HAP-1 (cell line): ENCODE measurements around the gene SLC22A12.

Experiments
- DNase-seq, 2 experiments: peaks; one replicate each; pipeline ENCODE4 v3.0.0-alpha.2; 2016 to 2020; ENCODE audit warnings: low spot score in 2 of 2
- H3K27me3 ChIP-seq: fragments of 250-450 bp; sonication (Bioruptor Pico); 2 replicates; pipeline ENCODE4 v1.5.1; 2020; ENCODE audit warnings: low read depth, mild to moderate bottlenecking, moderate library complexity
- H3K36me3 ChIP-seq: fragments of 250-450 bp; sonication (Bioruptor Pico); replicated peaks from 2 replicates; pipeline ENCODE4 v1.5.1; 2020; ENCODE audit warnings: mild to moderate bottlenecking
- H3K4me1 ChIP-seq: fragments of 250-450 bp; sonication (Bioruptor Pico); 2 replicates; pipeline ENCODE4 v1.5.1; 2020; ENCODE audit warnings: mild to moderate bottlenecking
- H3K4me3 ChIP-seq: fragments of 250-450 bp; sonication (Bioruptor Pico); 2 replicates; pipeline ENCODE4 v1.5.1; 2020; ENCODE audit warnings: mild to moderate bottlenecking, moderate library complexity
- H3K9me3 ChIP-seq: fragments of 250-450 bp; sonication (Bioruptor Pico); 2 replicates; pipeline ENCODE4 v1.5.1; 2020; ENCODE audit warnings: mild to moderate bottlenecking, moderate library complexity
- in situ Hi-C: fragments of 300-500 bp; cut with MboI; formaldehyde crosslinking; loops from 3 replicates; pipeline ENCODE4 v1.14.3; 2020; ENCODE audit warnings: low sequenced_read_pairs, inconsistent platforms, mixed read lengths

The SLC22A12 gene

DNA sequence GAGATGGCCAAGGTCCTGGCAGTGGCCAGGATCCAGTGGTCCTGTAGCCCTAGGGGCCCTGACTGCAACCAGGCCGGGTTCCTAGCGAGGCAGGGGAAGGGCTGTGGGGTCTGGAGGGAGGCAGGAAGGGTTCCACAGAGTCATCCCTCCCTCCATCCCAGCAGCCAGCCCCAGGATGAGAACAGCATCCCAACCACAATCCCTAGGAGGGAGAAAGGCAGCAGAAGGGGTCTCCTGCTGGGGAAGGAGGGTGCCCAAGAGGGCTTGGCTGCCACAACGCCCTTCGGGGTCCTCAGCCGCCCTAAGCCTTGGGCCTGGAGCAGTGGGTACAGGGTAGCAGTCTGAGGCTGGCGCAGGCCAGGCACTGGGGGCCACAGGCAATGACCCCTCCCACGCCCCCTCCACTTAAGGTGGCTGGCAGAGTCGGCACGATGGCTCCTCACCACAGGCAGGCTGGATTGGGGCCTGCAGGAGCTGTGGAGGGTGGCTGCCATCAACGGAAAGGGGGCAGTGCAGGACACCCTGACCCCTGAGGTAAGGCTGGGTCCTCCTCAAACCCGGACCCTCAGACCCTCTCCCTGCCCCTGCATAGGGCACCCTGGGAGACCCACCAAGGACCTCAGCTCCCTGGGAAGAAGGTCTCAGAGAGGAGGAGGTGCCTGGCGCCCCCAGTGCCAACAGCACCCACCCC is 7.2 kb downstream of the SLC22A12 start:
- Histone ChIP-seq H3K9me3 (no peaks in the 10 kb centered on the region), H3K27me3 (no peaks in the 10 kb centered on the region), H3K4me1 (no peaks in the 10 kb centered on the region), H3K4me3 (no peak overlapping the region), H3K36me3 (no peaks in the 10 kb centered on the region)
- in situ Hi-C loops = no loop called here
- no peak for DNase-seq

DNA sequence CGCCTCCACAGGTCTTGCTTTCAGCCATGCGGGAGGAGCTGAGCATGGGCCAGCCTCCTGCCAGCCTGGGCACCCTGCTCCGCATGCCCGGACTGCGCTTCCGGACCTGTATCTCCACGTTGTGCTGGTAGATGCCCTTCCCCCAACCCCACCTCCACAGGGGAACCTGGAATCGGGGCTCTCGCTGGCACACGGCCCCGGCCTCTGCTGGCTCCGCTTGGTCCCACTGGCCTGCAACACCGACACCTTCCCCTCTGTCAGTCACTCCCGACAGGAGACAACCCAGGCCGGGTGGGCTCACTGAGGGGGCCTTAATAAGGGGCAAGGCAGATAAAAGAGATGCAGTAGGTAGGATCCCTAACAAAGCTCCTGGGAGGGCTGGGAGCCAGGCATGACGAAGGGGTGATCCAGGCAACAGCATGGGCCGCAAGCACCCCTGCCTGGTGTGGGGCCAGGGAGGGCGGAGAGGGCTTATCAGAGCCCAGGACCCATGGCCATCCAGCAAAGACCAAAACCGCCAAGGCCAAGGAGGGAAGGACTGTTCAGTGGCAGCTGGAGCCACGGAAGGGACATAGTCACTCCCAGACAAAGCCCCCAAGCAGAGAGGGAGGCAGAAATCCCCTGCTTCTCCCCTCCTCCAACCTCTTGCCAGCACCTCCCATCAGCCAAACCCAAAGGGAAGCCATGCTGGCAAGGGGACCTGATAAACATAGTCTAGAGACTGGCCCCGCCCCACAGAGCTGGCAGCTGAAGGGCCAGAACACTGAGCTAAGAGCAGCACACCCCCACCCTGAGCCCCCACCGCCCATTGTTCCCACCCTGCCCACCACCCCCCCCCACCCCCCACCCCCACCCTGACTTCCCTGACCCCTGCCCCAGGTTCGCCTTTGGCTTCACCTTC is 8.0 kb downstream of the SLC22A12 start:
- no peaks in the 10 kb centered on the region for H3K4me1 ChIP-seq
- no peaks in the 10 kb centered on the region for H3K27me3 ChIP-seq
- no peaks in the 10 kb centered on the region for H3K36me3 ChIP-seq
- in situ Hi-C loops = no loop called here
- no peaks in the 10 kb centered on the region for H3K9me3 ChIP-seq
- DNase-seq = no peak
- H3K4me3 ChIP-seq = no peak overlapping the region

DNA sequence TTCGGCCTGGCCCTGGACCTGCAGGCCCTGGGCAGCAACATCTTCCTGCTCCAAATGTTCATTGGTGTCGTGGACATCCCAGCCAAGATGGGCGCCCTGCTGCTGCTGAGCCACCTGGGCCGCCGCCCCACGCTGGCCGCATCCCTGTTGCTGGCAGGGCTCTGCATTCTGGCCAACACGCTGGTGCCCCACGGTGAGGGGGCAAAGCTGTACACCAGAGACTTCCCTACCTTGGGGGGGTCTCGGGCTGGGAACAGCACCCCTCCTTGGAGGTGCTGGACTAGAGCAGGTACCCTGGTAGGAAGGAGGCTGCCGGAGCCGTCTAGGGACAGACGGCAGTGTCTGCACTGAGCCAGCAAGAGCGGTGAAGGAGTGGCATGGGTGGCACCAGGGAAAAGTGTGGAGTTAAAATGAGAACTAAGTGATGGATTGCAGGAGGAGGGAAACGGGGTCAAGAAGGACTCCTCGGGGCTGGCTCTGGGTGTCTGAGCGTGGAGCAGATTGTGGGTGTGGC is 8.7 kb downstream of the SLC22A12 start:
- no peak for DNase-seq
- H3K9me3 ChIP-seq = no peaks in the 10 kb centered on the region
- no peaks in the 10 kb centered on the region for H3K27me3 ChIP-seq
- H3K4me3 ChIP-seq = no peak overlapping the region
- H3K36me3 ChIP-seq = no peaks in the 10 kb centered on the region
- H3K4me1 ChIP-seq = no peaks in the 10 kb centered on the region
- in situ Hi-C loops = no loop called here

DNA sequence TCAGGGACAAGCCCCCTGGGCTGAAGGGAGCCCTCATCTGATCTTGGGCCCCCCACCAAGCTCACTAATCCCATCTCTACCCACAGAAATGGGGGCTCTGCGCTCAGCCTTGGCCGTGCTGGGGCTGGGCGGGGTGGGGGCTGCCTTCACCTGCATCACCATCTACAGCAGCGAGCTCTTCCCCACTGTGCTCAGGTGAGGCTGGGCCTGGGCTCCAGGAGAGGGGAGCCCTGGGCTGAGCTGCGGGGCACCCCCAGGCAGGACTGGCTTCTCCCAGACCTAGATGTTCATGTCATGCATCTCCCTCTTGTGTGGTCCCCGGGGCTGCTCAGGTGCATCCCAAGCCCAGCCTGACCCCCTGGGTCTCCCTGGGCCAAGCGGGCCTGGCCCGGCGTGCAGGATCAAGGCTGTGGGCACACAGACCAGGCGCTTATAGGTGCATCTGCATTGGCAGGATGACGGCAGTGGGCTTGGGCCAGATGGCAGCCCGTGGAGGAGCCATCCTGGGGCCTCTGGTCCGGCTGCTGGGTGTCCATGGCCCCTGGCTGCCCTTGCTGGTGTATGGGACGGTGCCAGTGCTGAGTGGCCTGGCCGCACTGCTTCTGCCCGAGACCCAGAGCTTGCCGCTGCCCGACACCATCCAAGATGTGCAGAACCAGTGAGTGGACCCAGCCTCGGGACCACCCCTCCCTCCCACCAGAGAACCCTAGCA is 9.4 kb downstream of the SLC22A12 start:
- in situ Hi-C loops = no loop called here
- DNase-seq = no peak

DNA sequence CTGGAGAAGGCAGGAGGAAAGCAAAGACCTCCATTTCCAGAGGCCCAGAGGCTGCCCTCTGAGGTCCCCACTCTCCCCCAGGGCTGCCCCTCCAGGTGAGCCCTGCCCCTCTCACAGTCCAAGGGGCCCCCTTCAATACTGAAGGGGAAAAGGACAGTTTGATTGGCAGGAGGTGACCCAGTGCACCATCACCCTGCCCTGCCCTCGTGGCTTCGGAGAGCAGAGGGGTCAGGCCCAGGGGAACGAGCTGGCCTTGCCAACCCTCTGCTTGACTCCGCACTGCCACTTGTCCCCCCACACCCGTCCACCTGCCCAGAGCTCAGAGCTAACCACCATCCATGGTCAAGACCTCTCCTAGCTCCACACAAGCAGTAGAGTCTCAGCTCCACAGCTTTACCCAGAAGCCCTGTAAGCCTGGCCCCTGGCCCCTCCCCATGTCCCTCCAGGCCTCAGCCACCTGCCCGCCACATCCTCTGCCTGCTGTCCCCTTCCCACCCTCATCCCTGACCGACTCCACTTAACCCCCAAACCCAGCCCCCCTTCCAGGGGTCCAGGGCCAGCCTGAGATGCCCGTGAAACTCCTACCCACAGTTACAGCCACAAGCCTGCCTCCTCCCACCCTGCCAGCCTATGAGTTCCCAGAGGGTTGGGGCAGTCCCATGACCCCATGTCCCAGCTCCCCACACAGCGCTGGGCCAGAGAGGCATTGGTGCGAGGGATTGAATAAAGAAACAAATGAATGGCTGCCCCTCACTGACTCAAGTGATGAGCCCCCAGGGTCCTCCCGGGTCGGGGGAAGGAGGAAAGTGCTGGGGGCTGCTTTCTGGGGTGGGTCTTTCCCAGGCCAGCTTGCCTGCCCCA is 10.8 kb downstream of the SLC22A12 start:
- H3K4me1 ChIP-seq = no peaks in the 10 kb centered on the region
- in situ Hi-C loops = no loop called here
- no peaks in the 10 kb centered on the region for H3K36me3 ChIP-seq
- H3K27me3 ChIP-seq = no peaks in the 10 kb centered on the region
- no peak for DNase-seq
- no peak overlapping the region for H3K4me3 ChIP-seq
- H3K9me3 ChIP-seq = no peaks in the 10 kb centered on the region

More for the DNA sequence above, 9.4 kb downstream of the SLC22A12 start:
- Histone ChIP-seq H3K27me3 (no peaks in the 10 kb centered on the region), H3K4me1 (no peaks in the 10 kb centered on the region), H3K36me3 (no peaks in the 10 kb centered on the region), H3K9me3 (no peaks in the 10 kb centered on the region), H3K4me3 (no peak overlapping the region)

DNA sequence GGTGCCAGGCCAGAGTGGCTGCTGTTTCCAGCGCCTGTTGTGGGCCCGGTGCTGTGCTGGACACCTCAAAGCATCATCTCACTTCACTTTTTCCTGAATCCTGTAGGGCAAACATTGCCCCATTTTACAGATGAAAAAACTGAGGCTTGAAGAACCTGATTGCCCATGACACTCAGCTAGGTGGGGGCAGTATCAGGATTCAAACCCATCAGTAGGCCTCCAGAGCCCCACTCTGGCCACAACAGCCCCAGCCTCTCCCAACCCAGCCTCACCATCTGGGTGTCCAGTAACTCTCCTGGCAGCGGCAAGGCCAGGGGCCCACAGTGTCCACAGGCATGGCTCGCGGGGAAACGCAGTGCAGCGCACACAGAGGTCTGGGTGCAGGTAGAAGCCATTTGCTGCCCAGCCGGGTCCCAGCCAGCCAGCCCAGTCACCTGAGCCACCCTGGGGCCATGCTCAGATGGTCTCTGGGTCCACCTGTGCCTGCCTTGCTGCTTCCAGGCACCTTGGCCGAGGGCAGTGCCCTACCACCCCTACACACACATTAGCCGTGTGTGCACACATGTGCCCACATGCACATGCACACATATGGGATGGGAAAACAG is 11.5 kb downstream of the SLC22A12 start:
- in situ Hi-C loops = no loop called here
- Histone ChIP-seq H3K4me1 (no peaks in the 10 kb centered on the region), H3K4me3 (no peak overlapping the region), H3K36me3 (no peaks in the 10 kb centered on the region), H3K9me3 (no peaks in the 10 kb centered on the region), H3K27me3 (no peaks in the 10 kb centered on the region)
- no peak for DNase-seq

DNA sequence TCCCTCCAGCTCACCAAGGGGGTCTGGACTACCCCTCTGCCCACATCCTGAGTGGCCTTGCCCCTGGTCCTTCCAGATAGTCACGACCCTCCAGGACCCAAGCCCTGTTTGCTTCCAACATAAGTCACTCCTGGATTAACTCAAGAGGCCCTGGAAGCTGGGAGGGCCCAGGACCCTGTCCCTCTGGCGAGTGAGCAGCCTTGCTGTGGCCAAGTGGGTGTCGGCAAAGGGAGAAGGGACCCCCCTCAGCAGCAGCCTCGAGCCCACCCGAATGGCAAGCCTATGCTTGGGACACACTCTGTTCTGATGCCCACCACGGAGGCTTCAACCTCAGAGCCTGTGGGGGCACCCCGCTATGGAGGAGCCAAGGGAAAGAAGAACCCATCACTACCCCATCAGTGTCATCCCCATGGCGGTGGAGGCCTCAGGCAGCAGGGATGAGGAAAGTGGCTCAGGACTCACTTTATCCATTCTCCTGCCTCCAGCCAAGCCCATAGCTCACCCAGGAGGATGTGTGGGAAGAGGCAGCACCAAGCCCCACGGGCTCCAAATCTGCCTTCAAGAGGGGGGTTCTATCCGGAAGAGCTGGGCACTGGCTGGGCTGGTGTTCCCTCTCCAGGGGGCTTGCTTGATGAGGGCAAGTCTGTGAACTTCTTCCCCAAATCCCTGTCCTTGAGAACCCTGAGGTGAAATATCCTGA is 12.5 kb downstream of the SLC22A12 start:
- H3K27me3 ChIP-seq = no peaks in the 10 kb centered on the region
- no peak overlapping the region for H3K4me3 ChIP-seq
- H3K36me3 ChIP-seq = no peaks in the 10 kb centered on the region
- no peak for DNase-seq
- in situ Hi-C loops = no loop called here
- H3K9me3 ChIP-seq = no peaks in the 10 kb centered on the region
- H3K4me1 ChIP-seq = no peaks in the 10 kb centered on the region

DNA sequence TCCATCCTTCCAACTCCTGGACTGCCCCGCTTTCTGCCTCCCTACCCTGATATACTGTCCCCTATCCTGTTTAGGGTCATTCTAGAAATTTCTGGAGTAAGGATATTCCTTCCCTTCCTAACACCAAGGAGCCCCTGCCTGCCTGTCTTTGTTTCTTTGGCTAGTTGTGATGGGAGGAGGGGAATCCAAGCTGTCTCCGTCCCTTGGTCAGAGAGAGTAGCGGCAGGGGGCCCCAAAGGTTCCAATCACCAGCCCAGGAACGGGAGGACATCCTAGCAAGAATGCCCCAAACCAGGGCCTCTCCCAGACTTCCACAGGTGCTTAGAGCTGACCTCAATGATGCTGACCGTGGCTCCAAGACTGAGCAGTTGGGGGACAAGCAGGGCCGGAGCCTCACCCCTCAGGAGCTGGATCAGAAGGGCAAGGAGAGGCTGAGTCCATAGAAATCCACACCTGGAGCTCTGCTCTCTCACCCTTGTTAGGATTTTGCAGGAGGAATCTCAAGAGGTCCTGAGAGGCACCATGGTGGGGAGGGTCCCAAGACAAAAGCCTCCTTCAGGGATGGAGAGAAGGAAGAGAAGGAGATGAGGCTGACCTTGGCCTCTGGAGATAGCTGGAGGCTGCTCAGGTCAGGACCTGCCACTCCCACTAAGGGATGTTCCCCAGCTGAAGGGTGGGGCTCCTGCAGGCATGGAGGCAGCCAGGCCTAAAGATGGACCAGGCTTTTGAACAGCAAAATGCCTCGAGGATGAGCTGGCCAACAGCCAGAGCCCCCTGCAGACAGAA is 13.6 kb downstream of the SLC22A12 start:
- no peaks in the 10 kb centered on the region for H3K9me3 ChIP-seq
- H3K27me3 ChIP-seq = no peaks in the 10 kb centered on the region
- DNase-seq = no peak
- in situ Hi-C loops = no loop called here
- H3K36me3 ChIP-seq = no peaks in the 10 kb centered on the region
- H3K4me3 ChIP-seq = no peak overlapping the region
- H3K4me1 ChIP-seq = no peaks in the 10 kb centered on the region

DNA sequence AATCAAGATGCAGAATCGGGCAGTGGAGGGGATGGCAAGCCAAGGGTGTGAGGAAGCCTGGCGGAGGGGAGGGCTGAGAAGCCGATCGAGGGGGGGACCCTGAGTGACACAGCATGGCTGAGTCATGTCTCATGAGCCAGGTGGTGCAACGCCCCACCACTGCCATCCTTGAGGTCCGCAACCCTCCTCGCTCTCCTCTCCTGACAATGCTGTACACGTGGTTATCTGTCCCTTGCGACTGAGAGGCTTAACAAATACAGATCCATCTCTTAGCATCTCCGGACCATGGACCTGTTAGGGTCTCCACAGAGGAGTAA is 14.2 kb downstream of the SLC22A12 start:
- in situ Hi-C loops = no loop called here
- Histone ChIP-seq H3K36me3 (no peaks in the 10 kb centered on the region), H3K4me1 (no peaks in the 10 kb centered on the region), H3K4me3 (no peak overlapping the region), H3K27me3 (no peaks in the 10 kb centered on the region), H3K9me3 (no peaks in the 10 kb centered on the region)
- no peak for DNase-seq

DNA sequence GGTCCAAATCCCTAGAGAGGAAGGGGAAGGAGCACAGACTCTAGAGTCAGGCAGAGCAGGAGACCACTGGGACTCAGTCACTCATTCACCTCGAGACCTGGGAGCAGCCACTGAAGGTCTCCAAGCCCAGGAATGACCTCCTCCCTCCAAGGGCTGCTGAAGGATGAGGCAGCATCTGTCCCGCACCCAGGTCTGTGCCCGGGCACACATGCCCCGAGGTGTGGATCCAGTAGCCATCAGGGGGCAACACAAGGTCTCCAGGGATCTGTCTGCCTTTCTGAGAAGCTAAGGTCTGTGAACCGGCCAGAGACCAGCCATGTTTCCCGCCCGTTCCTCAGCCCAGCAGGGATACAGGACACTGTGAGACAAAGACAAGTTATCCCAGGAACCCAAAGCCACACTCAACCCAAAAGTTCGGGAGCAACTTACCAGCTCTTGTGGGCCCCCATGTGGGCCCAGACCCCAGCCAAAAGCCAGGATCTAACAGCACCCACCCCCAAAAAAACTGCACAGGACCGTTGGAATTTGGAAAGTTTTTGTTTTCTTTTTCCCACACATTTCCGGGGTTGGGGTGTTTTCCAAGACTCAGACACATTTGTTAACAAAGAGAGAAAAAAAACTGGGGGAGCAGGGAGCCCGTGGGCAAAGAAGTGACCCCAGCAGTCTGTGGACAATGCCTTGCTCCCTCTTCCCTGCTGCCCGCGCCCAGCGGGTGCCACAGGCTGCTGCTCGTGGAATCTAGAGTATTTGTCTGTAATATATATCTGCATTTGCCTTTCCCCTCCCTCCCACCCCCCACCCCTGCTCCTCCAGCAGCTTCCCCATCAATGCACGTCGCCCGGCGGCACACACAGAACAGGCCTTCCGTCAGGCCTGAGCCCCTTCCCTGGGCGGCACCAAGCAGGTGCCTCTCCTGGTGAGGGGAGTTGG is 14.9 kb downstream of the SLC22A12 start:
- Histone ChIP-seq H3K36me3 (no peaks in the 10 kb centered on the region), H3K9me3 (no peaks in the 10 kb centered on the region), H3K4me1 (no peaks in the 10 kb centered on the region), H3K27me3 (no peaks in the 10 kb centered on the region), H3K4me3 (no peak overlapping the region)
- DNase-seq = no peak
- in situ Hi-C loops = no loop called here

DNA sequence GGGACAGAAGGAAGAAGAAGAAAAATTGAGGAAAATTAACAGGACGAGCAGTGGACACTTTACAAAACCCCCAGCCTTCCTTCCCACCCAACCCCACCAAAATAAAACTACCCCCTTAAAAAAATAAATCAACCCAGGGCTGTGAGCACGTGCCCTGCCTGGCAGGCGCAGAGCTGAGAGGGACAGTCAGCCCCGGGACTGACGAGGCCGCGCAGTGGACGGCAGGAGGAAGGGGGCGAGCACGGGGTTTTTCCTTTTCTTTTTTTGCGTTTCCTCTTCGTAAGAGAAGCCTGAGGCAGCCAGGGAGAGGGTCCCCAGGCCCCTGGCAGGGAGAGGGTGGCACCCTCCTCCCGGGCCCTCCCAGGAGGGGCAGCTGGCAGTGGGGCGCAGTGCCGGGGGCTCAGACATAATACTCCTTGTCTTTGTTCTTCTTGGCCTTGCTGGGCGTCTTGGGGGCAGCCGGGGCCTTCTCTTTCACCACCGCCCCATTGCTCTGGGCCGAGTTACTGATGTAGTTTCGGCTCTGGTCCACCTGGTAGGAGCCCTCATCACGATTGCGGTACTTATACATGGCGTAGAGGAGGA is 15.9 kb downstream of the SLC22A12 start:
- no peaks in the 10 kb centered on the region for H3K9me3 ChIP-seq
- no peaks in the 10 kb centered on the region for H3K27me3 ChIP-seq
- no peaks in the 10 kb centered on the region for H3K36me3 ChIP-seq
- no peaks in the 10 kb centered on the region for H3K4me1 ChIP-seq
- in situ Hi-C loops = no loop called here
- H3K4me3 ChIP-seq = no peak overlapping the region
- no peak for DNase-seq
